ENCODE data around the gene RALGPS2. TPM values are rescaled to one million over a fixed set of nuclear protein-coding genes. Genes with fewer than 3 reads are reported as not detected.

The RALGPS2 gene
- total RNA-seq, 1 experiment from 2014 or later = 16.0 TPM

Other genes starting within 250 kb of the RALGPS2 start
- gene CLEC20A, start 228.3 kb upstream of the RALGPS2 start, total RNA-seq (2014; rRNA removed; shearing (Covaris generic)) = not detected in 2 replicates
- not detected in 2 replicates for gene TEX35, start 212.1 kb upstream of the RALGPS2 start, total RNA-seq (2014; rRNA removed; shearing (Covaris generic))
- gene ANGPTL1, start 145.8 kb downstream of the RALGPS2 start, total RNA-seq (2014; rRNA removed; shearing (Covaris generic)) = not detected in 2 replicates

All from G401 (cell line).